Vagina (tissue), 2 donors: ENCODE measurements around the gene TMEM167A. TPM values are rescaled to one million over a fixed set of nuclear protein-coding genes. Genes with fewer than 3 reads are reported as not detected.
"Not testable (repeated sequence)": the region's sequence is repeated elsewhere in the genome, so short reads cannot be mapped to it uniquely, and the experiment has no call there.

Source experiments
- DNase-seq, 2 donors: peaks; one replicate each; pipeline ENCODE4 v3.0.0-alpha.2; 2017; ENCODE audit errors: extremely low spot score in 2 of 2
- H3K27ac ChIP-seq: fragments of 200-600 bp; sonication (generic); one replicate; pipeline ENCODE4 v1.5.1; 2019
- H3K27me3 ChIP-seq: fragments of 200-600 bp; sonication (generic); one replicate; pipeline ENCODE4 v1.5.1; 2019
- H3K36me3 ChIP-seq, 2 donors: fragments of 200-600 bp; sonication (generic); one replicate each; pipeline ENCODE4 v1.5.1; 2017 to 2019
- H3K4me1 ChIP-seq: fragments of 200-600 bp; sonication (generic); one replicate; pipeline ENCODE4 v1.5.1; 2019
- H3K4me3 ChIP-seq, 2 donors: fragments of 200-600 bp; sonication (generic); 1 replicate in 1 of 2; 2 replicates in 1 of 2; pipeline ENCODE4 v1.5.1; 2016 to 2019
- H3K9me3 ChIP-seq: fragments of 200-600 bp; sonication (generic); one replicate; pipeline ENCODE4 v1.5.1; 2019
- POLR2A ChIP-seq, 2 donors: fragments of 450-650 bp; IDR thresholded peaks; one replicate each; pipeline ENCODE4 v1.6.1; 2017; ENCODE audit warnings: antibody characterized with exemption in 2 of 2, mild to moderate bottlenecking in 2 of 2, moderate library complexity in 2 of 2
- POLR2AphosphoS5 ChIP-seq, 2 donors: sonication (generic); formaldehyde crosslinking; IDR thresholded peaks; one replicate each; pipeline ENCODE4 v1.9.0; 2017; ENCODE audit warnings: antibody characterized with exemption in 2 of 2, mild to moderate bottlenecking in 2 of 2, low read depth in 1 of 2; ENCODE audit not compliant: insufficient read depth in 1 of 2
- intact Hi-C: fragments of 100-400 bp; cut with DNase I; formaldehyde crosslinking; loops from one replicate; pipeline ENCODE4 v1.15.1; 2023
- total RNA-seq: library from RNA; depleted of rRNA; stranded (reverse); fragments of >200 nt; gene quantifications from one replicate; pipeline ENCODE4 v1.2.3, GENCODE V29; 2016
- TF ChIP-seq, protein P1 (sequence below), 3 experiments: fragments of 450-650 bp in 2 of 3; fragments of 200-600 bp in 1 of 3; sonication (generic) in 1 of 3; IDR thresholded peaks; one replicate each; pipeline ENCODE4 v1.5.1; 2017 to 2019; ENCODE audit warnings: antibody characterized with exemption in 3 of 3, mild to moderate bottlenecking in 2 of 3, moderate library complexity in 2 of 3

The TMEM167A gene
- total RNA-seq, 1 donor from 2014 or later = 22.3 TPM

DNA sequence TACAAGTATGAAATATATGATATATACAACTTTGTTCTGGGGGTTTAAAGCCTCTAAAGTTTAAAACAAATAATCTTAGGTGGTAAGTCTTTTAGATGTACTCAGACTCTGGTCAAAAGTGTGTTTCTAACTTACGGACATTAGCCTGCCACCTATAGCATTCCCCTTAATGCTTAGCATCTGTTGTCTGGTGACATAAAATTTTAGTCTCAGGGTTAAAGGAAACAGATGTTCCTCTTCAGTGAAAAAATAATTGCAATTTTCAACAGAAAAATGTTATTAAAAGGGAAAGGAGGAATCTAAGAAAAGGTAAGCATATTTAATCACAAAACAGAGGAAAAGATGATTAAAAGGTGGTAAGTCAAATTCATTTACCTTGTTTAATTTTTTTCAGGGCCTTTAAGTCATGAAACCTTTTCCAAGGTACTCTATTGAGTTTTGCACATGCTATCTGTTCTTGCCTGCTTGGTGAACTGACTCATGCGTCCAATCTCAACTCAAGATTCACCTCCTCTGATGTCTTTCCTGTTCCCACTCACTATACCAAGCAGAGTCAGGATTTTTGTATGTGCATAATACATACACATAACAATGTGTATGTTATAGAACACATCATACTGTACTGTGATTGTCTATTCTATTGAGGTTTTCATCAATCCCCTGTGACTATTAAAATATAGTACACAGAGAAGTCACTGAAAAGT, 7.9 kb downstream of the TMEM167A start:
- intact Hi-C loops = no loop called here
- H3K4me1 ChIP-seq = peaks cover 49% of the 10 kb centered on the region
- H3K36me3 ChIP-seq = no peaks in the 10 kb centered on the region
- no peak for TF ChIP-seq POLR2A (IDR thresholded peaks at IDR 0.05)
- TF ChIP-seq, protein P1, sequence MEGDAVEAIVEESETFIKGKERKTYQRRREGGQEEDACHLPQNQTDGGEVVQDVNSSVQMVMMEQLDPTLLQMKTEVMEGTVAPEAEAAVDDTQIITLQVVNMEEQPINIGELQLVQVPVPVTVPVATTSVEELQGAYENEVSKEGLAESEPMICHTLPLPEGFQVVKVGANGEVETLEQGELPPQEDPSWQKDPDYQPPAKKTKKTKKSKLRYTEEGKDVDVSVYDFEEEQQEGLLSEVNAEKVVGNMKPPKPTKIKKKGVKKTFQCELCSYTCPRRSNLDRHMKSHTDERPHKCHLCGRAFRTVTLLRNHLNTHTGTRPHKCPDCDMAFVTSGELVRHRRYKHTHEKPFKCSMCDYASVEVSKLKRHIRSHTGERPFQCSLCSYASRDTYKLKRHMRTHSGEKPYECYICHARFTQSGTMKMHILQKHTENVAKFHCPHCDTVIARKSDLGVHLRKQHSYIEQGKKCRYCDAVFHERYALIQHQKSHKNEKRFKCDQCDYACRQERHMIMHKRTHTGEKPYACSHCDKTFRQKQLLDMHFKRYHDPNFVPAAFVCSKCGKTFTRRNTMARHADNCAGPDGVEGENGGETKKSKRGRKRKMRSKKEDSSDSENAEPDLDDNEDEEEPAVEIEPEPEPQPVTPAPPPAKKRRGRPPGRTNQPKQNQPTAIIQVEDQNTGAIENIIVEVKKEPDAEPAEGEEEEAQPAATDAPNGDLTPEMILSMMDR (IDR thresholded peaks at IDR 0.05) = no peak
- TF ChIP-seq POLR2AphosphoS5 (IDR thresholded peaks at IDR 0.05; ENCODE audit: insufficient read depth in 1 of 2, low read depth in 1 of 2) = no peak
- H3K9me3 ChIP-seq = no peaks in the 10 kb centered on the region
- H3K27me3 ChIP-seq = no peaks in the 10 kb centered on the region
- H3K4me3 ChIP-seq = no peak overlapping the region
- H3K27ac ChIP-seq = no peak overlapping the region
- DNase-seq = no peak

DNA sequence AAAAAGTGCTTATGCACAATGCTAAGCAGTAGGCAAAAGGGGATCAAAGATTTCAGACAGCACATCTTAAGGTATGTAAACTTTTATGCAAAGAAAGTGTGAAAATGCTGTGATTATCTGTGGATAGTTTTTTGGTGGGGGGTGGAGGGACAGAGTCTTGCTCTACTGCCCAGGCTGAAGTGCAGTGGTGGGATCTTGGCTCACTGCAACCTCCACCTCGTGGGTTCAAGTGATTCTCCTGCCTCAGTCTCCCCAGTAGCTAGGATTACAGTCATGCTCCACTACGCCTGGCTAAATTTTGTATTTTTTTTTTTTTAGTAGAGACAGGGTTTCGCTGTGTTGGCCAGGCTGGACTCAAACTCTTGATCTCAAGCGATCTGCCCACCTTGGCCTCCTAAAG, 9.8 kb downstream of the TMEM167A start:
- DNase-seq, H3K27me3 ChIP-seq, H3K4me3 ChIP-seq, H3K36me3 ChIP-seq, H3K9me3 ChIP-seq, H3K27ac ChIP-seq, intact Hi-C loops: not testable (repeated sequence)
- H3K4me1 ChIP-seq = peaks cover 32% of the 10 kb centered on the region

DNA sequence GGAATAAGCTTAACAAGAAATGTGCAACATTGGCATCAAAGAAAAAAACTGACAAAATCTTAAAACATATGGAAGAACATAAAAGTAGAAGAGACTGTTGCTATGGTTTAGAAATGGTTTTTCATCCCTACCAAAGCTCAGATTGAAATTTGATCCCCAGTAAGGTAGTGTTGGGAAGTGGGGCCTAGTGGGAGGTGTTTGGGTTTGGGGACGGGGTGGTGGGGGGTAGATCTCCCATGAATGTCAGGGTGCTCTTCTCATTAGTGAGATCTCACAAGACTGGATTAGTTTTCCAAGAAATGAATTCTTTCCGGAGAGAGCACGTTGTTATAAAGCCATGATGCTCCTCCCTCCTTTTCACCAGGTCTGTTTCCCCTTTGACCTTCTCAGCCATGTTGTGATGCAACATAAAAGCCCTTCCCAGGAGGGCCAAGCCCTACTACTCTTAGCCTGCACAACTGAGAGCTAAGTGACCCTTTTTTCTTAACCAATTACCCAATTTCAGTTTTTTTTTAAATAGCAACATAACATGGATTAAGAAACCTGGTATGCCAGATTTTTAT, 10.6 kb downstream of the TMEM167A start:
- no peaks in the 10 kb centered on the region for H3K27me3 ChIP-seq
- H3K4me3 ChIP-seq = no peak overlapping the region
- no peak for DNase-seq
- peaks cover 0 to 1% of the 10 kb centered on the region in 2 donors for H3K36me3 ChIP-seq
- TF ChIP-seq POLR2A (IDR thresholded peaks at IDR 0.05) (no peak), POLR2AphosphoS5 (IDR thresholded peaks at IDR 0.05; ENCODE audit: insufficient read depth in 1 of 2, low read depth in 1 of 2) (no peak)
- TF ChIP-seq, protein P1 (IDR thresholded peaks at IDR 0.05) = no peak
- H3K9me3 ChIP-seq = no peaks in the 10 kb centered on the region
- peaks cover 24% of the 10 kb centered on the region for H3K4me1 ChIP-seq
- intact Hi-C loops = no loop called here
- H3K27ac ChIP-seq = no peak overlapping the region

DNA sequence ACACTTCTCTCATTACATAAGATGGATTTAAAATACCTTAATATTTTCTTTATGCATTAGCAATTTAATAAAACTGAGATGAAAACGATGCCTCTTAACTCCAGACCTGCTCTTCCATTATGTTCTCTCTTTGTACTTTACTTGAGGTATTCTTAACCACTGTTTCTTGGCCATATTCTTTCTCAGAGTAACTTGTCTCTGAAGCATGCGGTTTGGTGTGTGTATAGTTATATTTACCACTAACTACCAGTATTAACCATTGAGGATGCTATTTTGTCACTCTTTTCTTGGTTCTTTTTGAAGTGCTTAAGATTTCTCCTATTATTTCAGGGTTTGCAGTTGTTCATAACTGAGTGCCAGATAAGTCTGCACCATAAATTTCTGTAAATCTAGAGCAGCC, 17.9 kb downstream of the TMEM167A start:
- peaks cover 0 to 20% of the 10 kb centered on the region in 2 donors for H3K36me3 ChIP-seq
- H3K27ac ChIP-seq = no peak overlapping the region
- TF ChIP-seq POLR2AphosphoS5 (IDR thresholded peaks at IDR 0.05; ENCODE audit: insufficient read depth in 1 of 2, low read depth in 1 of 2) = no peak
- TF ChIP-seq, protein P1 (IDR thresholded peaks at IDR 0.05) = no peak
- TF ChIP-seq POLR2A (IDR thresholded peaks at IDR 0.05) = no peak

DNA sequence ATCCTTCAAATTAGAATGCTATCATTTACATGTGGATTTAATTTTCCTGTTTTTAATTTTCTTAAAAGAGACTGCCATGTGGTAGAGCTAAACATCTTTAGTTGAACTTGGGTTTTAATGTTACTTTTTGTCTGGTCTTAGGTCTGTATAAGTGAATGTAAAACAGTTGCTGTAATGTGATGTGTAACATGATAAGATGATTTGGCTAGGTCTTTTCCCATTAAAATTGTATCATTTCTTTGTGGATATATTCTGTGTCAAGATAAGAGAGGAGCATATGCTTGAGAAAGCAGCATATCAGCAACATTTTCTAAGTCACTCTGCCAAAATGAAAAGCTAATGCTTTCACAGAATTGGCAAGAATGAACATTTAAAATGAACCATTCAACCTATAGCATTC, 18.5 kb downstream of the TMEM167A start:
- DNase-seq = no peak
- H3K4me1 ChIP-seq = no peaks in the 10 kb centered on the region
- TF ChIP-seq, protein P1 (IDR thresholded peaks at IDR 0.05) = no peak
- TF ChIP-seq POLR2A (IDR thresholded peaks at IDR 0.05) (no peak), POLR2AphosphoS5 (IDR thresholded peaks at IDR 0.05; ENCODE audit: insufficient read depth in 1 of 2, low read depth in 1 of 2) (no peak)
- H3K4me3 ChIP-seq = no peak overlapping the region
- H3K27ac ChIP-seq = no peak overlapping the region
- no peaks in the 10 kb centered on the region for H3K9me3 ChIP-seq
- H3K36me3 ChIP-seq = peaks cover 0 to 20% of the 10 kb centered on the region in 2 donors
- intact Hi-C loops = no loop called here
- no peaks in the 10 kb centered on the region for H3K27me3 ChIP-seq

More for the DNA sequence above, 17.9 kb downstream of the TMEM167A start:
- DNase-seq = no peak
- Histone ChIP-seq H3K9me3 (no peaks in the 10 kb centered on the region), H3K4me3 (no peak overlapping the region), H3K4me1 (no peaks in the 10 kb centered on the region), H3K27me3 (no peaks in the 10 kb centered on the region)
- intact Hi-C loops = no loop called here
